ENCODE results near the gene PELI2.

PELI2 gene

GRCh38 chr14:56212521-56212920 lies 94.3 kb downstream of the PELI2 start:
- no peak for FAIRE-seq
- no peak for DNase-seq (ENCODE audit: insufficient read length)
- TF ChIP-seq POLR2A (IDR thresholded peaks at IDR 0.05; ENCODE audit: low read depth, low read length) (no peak), TAF1 (IDR thresholded peaks at IDR 0.05; ENCODE audit: borderline replicate concordance, low read depth, low read length) (no peak)

GRCh38 chr14:56213306-56213705 lies 95.1 kb downstream of the PELI2 start:
- FAIRE-seq (no peak), DNase-seq (ENCODE audit: insufficient read length) (no peak)
- no peak for TF ChIP-seq TAF1 (IDR thresholded peaks at IDR 0.05; ENCODE audit: borderline replicate concordance, low read depth, low read length)
- no peak for TF ChIP-seq POLR2AphosphoS5 (IDR thresholded peaks at IDR 0.05; ENCODE audit: low read depth, low read length)
- TF ChIP-seq POLR2A (IDR thresholded peaks at IDR 0.05; ENCODE audit: low read depth, low read length), result no peak

- no peak for FAIRE-seq
These were observed 97.0 kb downstream of the PELI2 start for GRCh38 chr14:56215180-56215579.

GRCh38 chr14:56216626-56217379 lies 98.6 kb downstream of the PELI2 start:
- TF ChIP-seq TAF1 (IDR thresholded peaks at IDR 0.05; ENCODE audit: borderline replicate concordance, low read depth, low read length), result no peak
- no peak for FAIRE-seq
- DNase-seq (ENCODE audit: insufficient read length), result no peak

More at GRCh38 chr14:56215180-56215579, 97.0 kb downstream of the PELI2 start:
- no peak for DNase-seq (ENCODE audit: insufficient read length)
- TF ChIP-seq POLR2AphosphoS5 (IDR thresholded peaks at IDR 0.05; ENCODE audit: low read depth, low read length), result no peak
- TF ChIP-seq POLR2A (IDR thresholded peaks at IDR 0.05; ENCODE audit: low read depth, low read length), result no peak
- TF ChIP-seq TAF1 (IDR thresholded peaks at IDR 0.05; ENCODE audit: borderline replicate concordance, low read depth, low read length), result no peak

GRCh38 chr14:56217380-56218045 lies 99.3 kb downstream of the PELI2 start:
- FAIRE-seq (no peak), DNase-seq (ENCODE audit: insufficient read length) (no peak)
- TF ChIP-seq TAF1 (IDR thresholded peaks at IDR 0.05; ENCODE audit: borderline replicate concordance, low read depth, low read length) (no peak), POLR2AphosphoS5 (IDR thresholded peaks at IDR 0.05; ENCODE audit: low read depth, low read length) (no peak), POLR2A (IDR thresholded peaks at IDR 0.05; ENCODE audit: low read depth, low read length) (no peak)

GRCh38 chr14:56219666-56220413 lies 101.6 kb downstream of the PELI2 start:
- no peak for TF ChIP-seq POLR2AphosphoS5 (IDR thresholded peaks at IDR 0.05; ENCODE audit: low read depth, low read length)
- no peak for TF ChIP-seq POLR2A (IDR thresholded peaks at IDR 0.05; ENCODE audit: low read depth, low read length)
- no peak for TF ChIP-seq TAF1 (IDR thresholded peaks at IDR 0.05; ENCODE audit: borderline replicate concordance, low read depth, low read length)
- FAIRE-seq (no peak), DNase-seq (ENCODE audit: insufficient read length) (no peak)

- FAIRE-seq (no peak), DNase-seq (ENCODE audit: insufficient read length) (no peak)
- TF ChIP-seq POLR2AphosphoS5 (IDR thresholded peaks at IDR 0.05; ENCODE audit: low read depth, low read length), result no peak
- TF ChIP-seq POLR2A (IDR thresholded peaks at IDR 0.05; ENCODE audit: low read depth, low read length), result no peak
- TF ChIP-seq TAF1 (IDR thresholded peaks at IDR 0.05; ENCODE audit: borderline replicate concordance, low read depth, low read length), result no peak
These were observed 103.3 kb downstream of the PELI2 start for GRCh38 chr14:56221382-56222128.

- FAIRE-seq, result no peak
- no peak for DNase-seq (ENCODE audit: insufficient read length)
These were observed 106.0 kb downstream of the PELI2 start for GRCh38 chr14:56224229-56224628.

GRCh38 chr14:56224691-56225681 lies 106.8 kb downstream of the PELI2 start:
- TF ChIP-seq TAF1 (IDR thresholded peaks at IDR 0.05; ENCODE audit: borderline replicate concordance, low read depth, low read length), result no peak
- TF ChIP-seq POLR2A (IDR thresholded peaks at IDR 0.05; ENCODE audit: low read depth, low read length), result no peak
- no peak for TF ChIP-seq POLR2AphosphoS5 (IDR thresholded peaks at IDR 0.05; ENCODE audit: low read depth, low read length)
- DNase-seq (ENCODE audit: insufficient read length) (no peak), FAIRE-seq (no peak)

More at GRCh38 chr14:56224229-56224628, 106.0 kb downstream of the PELI2 start:
- no peak for TF ChIP-seq TAF1 (IDR thresholded peaks at IDR 0.05; ENCODE audit: borderline replicate concordance, low read depth, low read length)
- TF ChIP-seq POLR2A (IDR thresholded peaks at IDR 0.05; ENCODE audit: low read depth, low read length), result no peak
- no peak for TF ChIP-seq POLR2AphosphoS5 (IDR thresholded peaks at IDR 0.05; ENCODE audit: low read depth, low read length)

- TF ChIP-seq POLR2A (IDR thresholded peaks at IDR 0.05; ENCODE audit: low read depth, low read length), result no peak
- TF ChIP-seq POLR2AphosphoS5 (IDR thresholded peaks at IDR 0.05; ENCODE audit: low read depth, low read length), result no peak
- no peak for TF ChIP-seq TAF1 (IDR thresholded peaks at IDR 0.05; ENCODE audit: borderline replicate concordance, low read depth, low read length)
- FAIRE-seq, result no peak
- DNase-seq (ENCODE audit: insufficient read length), result no peak
These were observed 117.2 kb downstream of the PELI2 start for GRCh38 chr14:56235388-56235787.
